K562 treated with DMSO at 1 percent for 12 hours (cell line): Measurements from ENCODE around the gene GADD45GIP1. TPM values are rescaled to one million over a fixed set of nuclear protein-coding genes. Genes with fewer than 3 reads are reported as not detected.

Experiments used
- total RNA-seq: library from RNA; unstranded; fragments of 300-600 nt; gene quantifications from 2 replicates; pipeline ENCODE4 v1.2.3, GENCODE V29; 2022; ENCODE audit not compliant: insufficient read depth

The GADD45GIP1 gene
- total RNA-seq, result 33.4 and 52.1 TPM in 2 replicates

GRCh38 chr19:12956446-12957388 is at the start of gene GADD45GIP1:
TSS of gene GADD45GIP1 (minus strand) at chr19:12957223. CDS start at chr19:12957212, 11 bp downstream.

GRCh38 chr19:12994701-12995595 is 37.9 kb upstream of the GADD45GIP1 start, which contains the start of gene NFIX:
TSS of gene NFIX (plus strand) at chr19:12995475. CDS start at chr19:12995838, 363 bp downstream.

GRCh38 chr19:12969292-12969988 is 12.4 kb upstream of the GADD45GIP1 start, which contains the start of gene DAND5:
TSS of gene DAND5 (plus strand) at chr19:12969576. CDS start at chr19:12969661, 85 bp downstream.

GRCh38 chr19:12945479-12946091 is 11.4 kb downstream of the GADD45GIP1 start, which contains the start of gene RAD23A:
TSS of gene RAD23A (plus strand) at chr19:12945862. CDS start at chr19:12945949, 87 bp downstream.

GRCh38 chr19:12937927-12938778 is 18.9 kb downstream of the GADD45GIP1 start, which contains the start of gene CALR:
TSS of gene CALR (plus strand) at chr19:12938609. CDS start at chr19:12938680, 71 bp downstream.

GRCh38 chr19:12933287-12934072 is 23.5 kb downstream of the GADD45GIP1 start, which contains the start of gene FARSA:
TSS of gene FARSA (minus strand) at chr19:12933711. CDS start at chr19:12933696, 15 bp downstream.

Other genes starting within 250 kb of the GADD45GIP1 start
- gene TNPO2, start 233.3 kb downstream of the GADD45GIP1 start, total RNA-seq, result 9.2 and 34.1 TPM in 2 replicates
- gene TRIR, start 222.5 kb downstream of the GADD45GIP1 start, total RNA-seq, result 376 and 560 TPM in 2 replicates
- gene GET3, start 219.7 kb downstream of the GADD45GIP1 start, total RNA-seq, result 80.9 and 100 TPM in 2 replicates
- gene BEST2, start 205.4 kb downstream of the GADD45GIP1 start, total RNA-seq, result not detected in 2 replicates
- 13.5 and 17.6 TPM in 2 replicates for gene HOOK2, start 181.7 kb downstream of the GADD45GIP1 start, total RNA-seq
- gene JUNB, start 165.7 kb downstream of the GADD45GIP1 start, total RNA-seq, result 79.5 and 102 TPM in 2 replicates
- gene PRDX2, start 155.4 kb downstream of the GADD45GIP1 start, total RNA-seq, result 330 and 389 TPM in 2 replicates
- gene THSD8, start 155.2 kb downstream of the GADD45GIP1 start, total RNA-seq, result 12.6 TPM in 1 of 2 replicates, not detected in the other
- 73.5 and 86.3 TPM in 2 replicates for gene RNASEH2A, start 150.6 kb downstream of the GADD45GIP1 start, total RNA-seq
- gene RTBDN, start 122.6 kb downstream of the GADD45GIP1 start, total RNA-seq, result 0.58 and 3.6 TPM in 2 replicates
- gene MAST1, start 118.7 kb downstream of the GADD45GIP1 start, total RNA-seq, result 6.1 and 6.4 TPM in 2 replicates
- 133 and 148 TPM in 2 replicates for gene DNASE2, start 75.8 kb downstream of the GADD45GIP1 start, total RNA-seq
- gene KLF1, start 70.0 kb downstream of the GADD45GIP1 start, total RNA-seq, result 32.6 and 45.7 TPM in 2 replicates
- 10.5 and 12.8 TPM in 2 replicates for gene GCDH, start 66.1 kb downstream of the GADD45GIP1 start, total RNA-seq
- gene SYCE2, start 37.9 kb downstream of the GADD45GIP1 start, total RNA-seq, result 0.80 and 1.0 TPM in 2 replicates
- gene FARSA, start 23.5 kb downstream of the GADD45GIP1 start, total RNA-seq, result 120 and 123 TPM in 2 replicates
- 475 and 681 TPM in 2 replicates for gene CALR, start 18.6 kb downstream of the GADD45GIP1 start, total RNA-seq
- gene RAD23A, start 11.4 kb downstream of the GADD45GIP1 start, total RNA-seq, result 111 and 154 TPM in 2 replicates
- 1.0 TPM in 1 of 2 replicates, not detected in the other for gene DAND5, start 12.4 kb upstream of the GADD45GIP1 start, total RNA-seq
- 3.3 and 14.3 TPM in 2 replicates for gene NFIX, start 38.3 kb upstream of the GADD45GIP1 start, total RNA-seq
- 287 and 387 TPM in 2 replicates for gene LYL1, start 145.6 kb upstream of the GADD45GIP1 start, total RNA-seq
- gene TRMT1, start 159.5 kb upstream of the GADD45GIP1 start, total RNA-seq, result 27.9 and 29.1 TPM in 2 replicates
- 27.0 and 54.7 TPM in 2 replicates for gene NACC1, start 161.0 kb upstream of the GADD45GIP1 start, total RNA-seq
- gene STX10, start 193.2 kb upstream of the GADD45GIP1 start, total RNA-seq, result 94.3 and 118 TPM in 2 replicates
- 177 and 186 TPM in 2 replicates for gene IER2, start 193.2 kb upstream of the GADD45GIP1 start, total RNA-seq